HCT116 (cell line): ENCODE measurements around the gene ZNF697. TPM values are rescaled to one million over a fixed set of nuclear protein-coding genes. Genes with fewer than 3 reads are reported as not detected.
"Not testable (repeated sequence)": the region's sequence is repeated elsewhere in the genome, so short reads cannot be mapped to it uniquely, and the experiment has no call there.

ENCODE experiments used
- ATAC-seq: fragments of 200-7000 bp; cut with Tn5 transposase; 2 replicates; pipeline ENCODE4 v1.9.1; 2020; ENCODE audit warnings: mild to moderate bottlenecking, moderate library complexity
- BruUV-seq: library from RNA; stranded (reverse); fragments of 400-500 nt; replicated peaks from 2 replicates; lab custom pipeline; 2021; lab: Mats Ljungman, UMichigan
- CTCF ChIA-PET: fragments of 300-600 bp; sonication (Branson Sonifier 250); formaldehyde crosslinking; loops from one replicate; lab custom pipeline; 2021; ENCODE audit warnings: antibody characterized with exemption; lab: Charles Lee
- POLR2A ChIA-PET: fragments of 300-600, 350-600 bp; sonication (Branson Sonifier 250); formaldehyde crosslinking; loops from one replicate; lab custom pipeline; 2021; ENCODE audit warnings: antibody characterized with exemption; lab: Charles Lee
- RAD21 ChIA-PET, 2 experiments: fragments of 300-600 bp; sonication (Branson Sonifier 250); formaldehyde crosslinking; loops; one replicate each; lab custom pipeline; 2023; ENCODE audit warnings: low total read pairs in 2 of 2; ENCODE audit not compliant: uncharacterized antibody in 2 of 2, unreplicated experiment in 2 of 2, low non-redundant PET in 1 of 2; lab: Charles Lee
- DNase-seq: peaks from one replicate; pipeline ENCODE4 v3.0.0-alpha.2; 2010; ENCODE audit warnings: low read depth, low spot score
- H2AFZ ChIP-seq: fragments of 200-600 bp; shearing (Covaris generic), sonication (generic); 2 replicates; pipeline ENCODE4 v1.6.1; 2017; ENCODE audit warnings: low read depth, mixed run types, mixed read lengths, antibody characterized with exemption, low read length; ENCODE audit not compliant: poor library complexity, severe bottlenecking
- H3K27ac ChIP-seq: 2 replicates; pipeline ENCODE4 v1.5.1; 2012; ENCODE audit warnings: low read depth, low read length
- H3K27me3 ChIP-seq: fragments of 200-600 bp; sonication (generic); 2 replicates; pipeline ENCODE4 v1.6.1; 2016; ENCODE audit warnings: mixed run types, low read length, mixed read lengths; ENCODE audit not compliant: insufficient read depth
- H3K36me3 ChIP-seq, 2 experiments: fragments of 200-500 bp in 1 of 2; fragments of 200-600 bp in 1 of 2; sonication (Bioruptor generic) in 1 of 2; sonication (generic) in 1 of 2; 2 replicates each; pipeline versions ENCODE4 v1.5.1 to v1.6.1; 2014 to 2016; ENCODE audit warnings: low read length in 2 of 2, inconsistent platforms in 1 of 2, mixed read lengths in 1 of 2, mixed run types in 1 of 2; ENCODE audit not compliant: insufficient read depth in 2 of 2, control insufficient read depth in 1 of 2
- H3K4me1 ChIP-seq, 2 experiments: fragments of 200-600 bp in 1 of 2; sonication (generic) in 1 of 2; 2 replicates each; pipeline versions ENCODE4 v1.5.1 to v1.6.1; 2012 to 2017; ENCODE audit warnings: low read length in 2 of 2, inconsistent platforms in 1 of 2, mild to moderate bottlenecking in 1 of 2, mixed read lengths in 1 of 2, mixed run types in 1 of 2, moderate library complexity in 1 of 2; ENCODE audit not compliant: insufficient read depth in 2 of 2, control insufficient read depth in 1 of 2
- H3K4me2 ChIP-seq: fragments of 200-600 bp; sonication (generic); 2 replicates; pipeline ENCODE4 v1.6.1; 2017; ENCODE audit warnings: mixed run types, low read length, mixed read lengths
- H3K4me3 ChIP-seq, 2 experiments: fragments of 200-600 bp in 1 of 2; sonication (generic) in 1 of 2; replicated peaks in 1 of 2; 2 replicates each; pipeline ENCODE4 v1.5.1; 2011 to 2016; ENCODE audit warnings: low read length in 2 of 2, control low read depth in 1 of 2, low read depth in 1 of 2, mild to moderate bottlenecking in 1 of 2, mixed read lengths in 1 of 2, mixed run types in 1 of 2
- H3K79me2 ChIP-seq: fragments of 200-600 bp; sonication (generic); 2 replicates; pipeline ENCODE4 v1.6.1; 2017; ENCODE audit warnings: mild to moderate bottlenecking, mixed run types, low read length, moderate library complexity, mixed read lengths; ENCODE audit not compliant: insufficient read depth
- H3K9ac ChIP-seq: fragments of 200-600 bp; sonication (generic); 2 replicates; pipeline ENCODE4 v1.6.1; 2016; ENCODE audit warnings: low read length, mixed read lengths
- H3K9me2 ChIP-seq: fragments of 200-600 bp; sonication (generic), shearing (Covaris generic); 2 replicates; pipeline ENCODE4 v1.6.1; 2017; ENCODE audit warnings: mixed run types, mild to moderate bottlenecking, moderate library complexity; ENCODE audit not compliant: insufficient read depth
- H3K9me3 ChIP-seq, 2 experiments: fragments of 200-500 bp in 1 of 2; fragments of 200-600 bp in 1 of 2; sonication (Bioruptor generic) in 1 of 2; sonication (generic) in 1 of 2; 2 replicates each; pipeline ENCODE4 v1.6.1; 2014 to 2017; ENCODE audit warnings: low read length in 2 of 2, mixed read lengths in 2 of 2, inconsistent platforms in 1 of 2, low read depth in 1 of 2, mild to moderate bottlenecking in 1 of 2, mixed run types in 1 of 2, moderate library complexity in 1 of 2; ENCODE audit not compliant: control insufficient read depth in 1 of 2, insufficient read depth in 1 of 2
- H4K20me1 ChIP-seq: fragments of 200-600 bp; sonication (generic), shearing (Covaris generic); 2 replicates; pipeline ENCODE4 v1.6.1; 2017; ENCODE audit warnings: mixed run types, mild to moderate bottlenecking, moderate library complexity; ENCODE audit not compliant: insufficient read depth
- ATF3 ChIP-seq: IDR thresholded peaks from 2 replicates; pipeline ENCODE4 v1.6.1; 2012
- CEBPB ChIP-seq: IDR thresholded peaks from 2 replicates; pipeline ENCODE4 v1.6.1; 2012; ENCODE audit warnings: low read depth
- EGR1 ChIP-seq: IDR thresholded peaks from 2 replicates; pipeline ENCODE4 v1.6.1; 2012; ENCODE audit warnings: low read depth
- ELF1 ChIP-seq: IDR thresholded peaks from 2 replicates; pipeline ENCODE4 v1.6.1; 2012; ENCODE audit warnings: low read depth, borderline replicate concordance
- FOSL1 ChIP-seq: IDR thresholded peaks from 2 replicates; pipeline ENCODE4 v1.6.1; 2012; ENCODE audit warnings: low read depth
- RAD21 ChIP-seq: IDR thresholded peaks from 2 replicates; pipeline ENCODE4 v1.6.1; 2012; ENCODE audit warnings: low read depth, mild to moderate bottlenecking
- REST ChIP-seq: IDR thresholded peaks from 2 replicates; pipeline ENCODE4 v1.6.1; 2012; ENCODE audit warnings: low read depth
- SIN3A ChIP-seq: IDR thresholded peaks from 2 replicates; pipeline ENCODE4 v1.6.1; 2012; ENCODE audit warnings: low read depth
- YY1 ChIP-seq: IDR thresholded peaks from 2 replicates; pipeline ENCODE4 v1.6.1; 2011; ENCODE audit warnings: low read length, low read depth, moderate library complexity, mild to moderate bottlenecking; ENCODE audit not compliant: insufficient replicate concordance; ENCODE audit errors: extremely low read depth
- intact Hi-C: fragments of 100-400 bp; cut with micrococcal nuclease; formaldehyde crosslinking; loops from 2 replicates; pipeline ENCODE4 v1.10.0; 2022
- total RNA-seq: library from RNA; stranded (reverse); gene quantifications from one replicate; pipeline ENCODE4 v1.2.1, GENCODE V29; 2021; ENCODE audit not compliant: unreplicated experiment
- TF ChIP-seq, protein P1 (sequence below): IDR thresholded peaks from 2 replicates; pipeline ENCODE4 v1.6.1; 2011; ENCODE audit warnings: mild to moderate bottlenecking, low read length, moderate library complexity; ENCODE audit not compliant: insufficient replicate concordance; ENCODE audit errors: extremely low read depth
- TF ChIP-seq, protein P2 (sequence below), 3 experiments: fragments of 200-600 bp in 1 of 3; sonication (generic) in 1 of 3; IDR thresholded peaks in 2 of 3; conservative IDR thresholded peaks in 1 of 3; 2 replicates each; pipeline ENCODE4 v1.5.1; 2012 to 2017; ENCODE audit warnings: low read depth in 2 of 3, low read length in 2 of 3, antibody characterized with exemption in 1 of 3, borderline replicate concordance in 1 of 3, control low read depth in 1 of 3, mild to moderate bottlenecking in 1 of 3, mixed read lengths in 1 of 3, mixed run types in 1 of 3, moderate library complexity in 1 of 3; ENCODE audit not compliant: insufficient read depth in 1 of 3

ZNF697 gene
- total RNA-seq, 1 experiment from 2014 or later: 5.9 TPM

GRCh38 chr1:119605686-119606085, 42.4 kb downstream of the ZNF697 start:
- Histone ChIP-seq H4K20me1 (no peaks in the 10 kb centered on the region), H3K79me2 (no peaks in the 10 kb centered on the region)
- no peak for TF ChIP-seq YY1
- no peak for TF ChIP-seq SIN3A
- no peak for TF ChIP-seq ATF3
- TF ChIP-seq FOSL1: no peak
- no peak for TF ChIP-seq RAD21
- TF ChIP-seq ELF1: no peak
- TF ChIP-seq, protein P1, sequence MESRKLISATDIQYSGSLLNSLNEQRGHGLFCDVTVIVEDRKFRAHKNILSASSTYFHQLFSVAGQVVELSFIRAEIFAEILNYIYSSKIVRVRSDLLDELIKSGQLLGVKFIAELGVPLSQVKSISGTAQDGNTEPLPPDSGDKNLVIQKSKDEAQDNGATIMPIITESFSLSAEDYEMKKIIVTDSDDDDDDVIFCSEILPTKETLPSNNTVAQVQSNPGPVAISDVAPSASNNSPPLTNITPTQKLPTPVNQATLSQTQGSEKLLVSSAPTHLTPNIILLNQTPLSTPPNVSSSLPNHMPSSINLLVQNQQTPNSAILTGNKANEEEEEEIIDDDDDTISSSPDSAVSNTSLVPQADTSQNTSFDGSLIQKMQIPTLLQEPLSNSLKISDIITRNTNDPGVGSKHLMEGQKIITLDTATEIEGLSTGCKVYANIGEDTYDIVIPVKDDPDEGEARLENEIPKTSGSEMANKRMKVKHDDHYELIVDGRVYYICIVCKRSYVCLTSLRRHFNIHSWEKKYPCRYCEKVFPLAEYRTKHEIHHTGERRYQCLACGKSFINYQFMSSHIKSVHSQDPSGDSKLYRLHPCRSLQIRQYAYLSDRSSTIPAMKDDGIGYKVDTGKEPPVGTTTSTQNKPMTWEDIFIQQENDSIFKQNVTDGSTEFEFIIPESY: no peak
- no peak for TF ChIP-seq EGR1
- no peak for TF ChIP-seq CEBPB
- TF ChIP-seq, protein P2, sequence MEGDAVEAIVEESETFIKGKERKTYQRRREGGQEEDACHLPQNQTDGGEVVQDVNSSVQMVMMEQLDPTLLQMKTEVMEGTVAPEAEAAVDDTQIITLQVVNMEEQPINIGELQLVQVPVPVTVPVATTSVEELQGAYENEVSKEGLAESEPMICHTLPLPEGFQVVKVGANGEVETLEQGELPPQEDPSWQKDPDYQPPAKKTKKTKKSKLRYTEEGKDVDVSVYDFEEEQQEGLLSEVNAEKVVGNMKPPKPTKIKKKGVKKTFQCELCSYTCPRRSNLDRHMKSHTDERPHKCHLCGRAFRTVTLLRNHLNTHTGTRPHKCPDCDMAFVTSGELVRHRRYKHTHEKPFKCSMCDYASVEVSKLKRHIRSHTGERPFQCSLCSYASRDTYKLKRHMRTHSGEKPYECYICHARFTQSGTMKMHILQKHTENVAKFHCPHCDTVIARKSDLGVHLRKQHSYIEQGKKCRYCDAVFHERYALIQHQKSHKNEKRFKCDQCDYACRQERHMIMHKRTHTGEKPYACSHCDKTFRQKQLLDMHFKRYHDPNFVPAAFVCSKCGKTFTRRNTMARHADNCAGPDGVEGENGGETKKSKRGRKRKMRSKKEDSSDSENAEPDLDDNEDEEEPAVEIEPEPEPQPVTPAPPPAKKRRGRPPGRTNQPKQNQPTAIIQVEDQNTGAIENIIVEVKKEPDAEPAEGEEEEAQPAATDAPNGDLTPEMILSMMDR (IDR thresholded peaks at IDR 0.05 in 2 of 3, conservative IDR thresholded peaks at IDR 0.05 in 1 of 3; ENCODE audit: borderline replicate concordance in 1 of 3, insufficient read depth in 1 of 3, low read depth in 2 of 3, low read length in 2 of 3): no peak
- TF ChIP-seq REST: no peak
- TF ChIP-seq, all 23 proteins: peak for 0
- ChIA-PET CTCF (no interaction called here), RAD21 (no interaction called here), POLR2A (no interaction called here)
- Histone ChIP-seq H3K27me3 (no peaks in the 10 kb centered on the region), H3K9me3 (no peaks in the 10 kb centered on the region), H3K4me2 (no peak overlapping the region), H3K9me2 (no peaks in the 10 kb centered on the region), H3K27ac (no peak overlapping the region), H3K4me3 (no peak overlapping the region), H3K4me1 (peaks cover 0 to 22% of the 10 kb centered on the region in 2 experiments; a peak in 2 of 4 replicates), H2AFZ (no peak overlapping the region), H3K36me3 (no peaks in the 10 kb centered on the region), H3K9ac (no peak overlapping the region)
- ATAC-seq (no peak), DNase-seq (no peak)
- intact Hi-C loops: no loop called here
- no TSS peak for BruUV-seq

- H3K36me3 ChIP-seq, H3K9ac ChIP-seq, RAD21 ChIA-PET, ATAC-seq, H3K4me3 ChIP-seq, POLR2A ChIA-PET, BruUV-seq, H3K27ac ChIP-seq, H3K27me3 ChIP-seq, H3K79me2 ChIP-seq, H3K4me2 ChIP-seq, H3K9me2 ChIP-seq, H2AFZ ChIP-seq, DNase-seq, H3K9me3 ChIP-seq, intact Hi-C loops, H4K20me1 ChIP-seq: not testable (repeated sequence)
- H3K4me1 ChIP-seq: peaks cover 0 to 22% of the 10 kb centered on the region in 2 experiments; a peak in 2 of 4 replicates
- CTCF ChIA-PET: interaction anchor here (0.9 kb wide), 1 partner anchor 35 kb away, joined by 3 read pairs; no protein-coding TSS in a partner anchor
These were observed 43.0 kb downstream of the ZNF697 start for GRCh38 chr1:119605080-119605479.
